D721Med (cell line): Measurements from ENCODE around the gene FER.
"Not testable (repeated sequence)": the region's sequence is repeated elsewhere in the genome, so short reads cannot be mapped to it uniquely, and the experiment has no call there.

Source experiments
- DNase-seq: peaks from one replicate; pipeline ENCODE4 v3.0.0; 2011; ENCODE audit warnings: low spot score; ENCODE audit not compliant: insufficient read length
- FAIRE-seq: peaks from 2 replicates; lab custom pipeline; 2011; peaks lifted over from hg19 to GRCh38; lab: Jason Lieb, UNC
- TF ChIP-seq, protein P1 (sequence below): IDR thresholded peaks from 2 replicates; pipeline ENCODE4 v1.5.1; 2012; ENCODE audit warnings: mild to moderate bottlenecking, control low read depth; ENCODE audit not compliant: insufficient read depth; ENCODE audit errors: missing control alignments

Gene FER

DNA sequence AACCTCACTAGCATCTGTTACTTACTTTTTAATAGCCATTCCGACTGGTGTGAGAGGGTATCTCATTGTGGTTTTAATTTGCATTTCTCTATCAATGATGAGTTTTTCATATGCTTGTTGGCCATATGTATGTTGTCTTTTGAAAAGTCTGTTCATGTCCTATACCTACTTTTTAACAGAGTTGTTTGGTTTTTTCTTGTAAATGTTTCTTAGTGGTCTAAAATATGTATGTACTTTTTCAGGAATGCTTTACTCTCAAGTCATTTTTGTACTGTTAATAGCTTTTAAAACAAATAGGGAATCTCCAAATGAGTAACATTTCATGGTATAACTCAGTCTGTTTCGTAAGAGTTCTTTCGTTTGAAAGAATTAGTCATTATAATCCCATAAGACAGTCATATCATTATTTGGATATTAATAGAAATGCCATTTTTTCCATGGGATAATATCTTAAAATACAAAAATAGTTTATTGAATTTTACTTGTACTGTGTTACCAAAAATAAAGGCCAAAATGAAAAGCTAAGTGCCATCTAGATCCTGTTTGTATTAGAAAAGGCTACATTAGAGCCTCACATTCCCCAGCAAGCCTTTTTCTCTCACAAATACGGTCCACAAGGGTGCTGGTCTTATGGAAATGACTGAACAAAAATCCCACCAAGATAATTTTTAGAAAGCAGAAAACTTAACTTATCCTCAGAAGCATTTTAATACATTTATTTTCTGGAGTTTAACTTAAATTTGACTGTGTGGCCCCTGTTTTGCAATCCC is 414.4 kb downstream of the FER start:
- no peak for DNase-seq
- no peak for FAIRE-seq
- TF ChIP-seq, protein P1, sequence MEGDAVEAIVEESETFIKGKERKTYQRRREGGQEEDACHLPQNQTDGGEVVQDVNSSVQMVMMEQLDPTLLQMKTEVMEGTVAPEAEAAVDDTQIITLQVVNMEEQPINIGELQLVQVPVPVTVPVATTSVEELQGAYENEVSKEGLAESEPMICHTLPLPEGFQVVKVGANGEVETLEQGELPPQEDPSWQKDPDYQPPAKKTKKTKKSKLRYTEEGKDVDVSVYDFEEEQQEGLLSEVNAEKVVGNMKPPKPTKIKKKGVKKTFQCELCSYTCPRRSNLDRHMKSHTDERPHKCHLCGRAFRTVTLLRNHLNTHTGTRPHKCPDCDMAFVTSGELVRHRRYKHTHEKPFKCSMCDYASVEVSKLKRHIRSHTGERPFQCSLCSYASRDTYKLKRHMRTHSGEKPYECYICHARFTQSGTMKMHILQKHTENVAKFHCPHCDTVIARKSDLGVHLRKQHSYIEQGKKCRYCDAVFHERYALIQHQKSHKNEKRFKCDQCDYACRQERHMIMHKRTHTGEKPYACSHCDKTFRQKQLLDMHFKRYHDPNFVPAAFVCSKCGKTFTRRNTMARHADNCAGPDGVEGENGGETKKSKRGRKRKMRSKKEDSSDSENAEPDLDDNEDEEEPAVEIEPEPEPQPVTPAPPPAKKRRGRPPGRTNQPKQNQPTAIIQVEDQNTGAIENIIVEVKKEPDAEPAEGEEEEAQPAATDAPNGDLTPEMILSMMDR = no peak

DNA sequence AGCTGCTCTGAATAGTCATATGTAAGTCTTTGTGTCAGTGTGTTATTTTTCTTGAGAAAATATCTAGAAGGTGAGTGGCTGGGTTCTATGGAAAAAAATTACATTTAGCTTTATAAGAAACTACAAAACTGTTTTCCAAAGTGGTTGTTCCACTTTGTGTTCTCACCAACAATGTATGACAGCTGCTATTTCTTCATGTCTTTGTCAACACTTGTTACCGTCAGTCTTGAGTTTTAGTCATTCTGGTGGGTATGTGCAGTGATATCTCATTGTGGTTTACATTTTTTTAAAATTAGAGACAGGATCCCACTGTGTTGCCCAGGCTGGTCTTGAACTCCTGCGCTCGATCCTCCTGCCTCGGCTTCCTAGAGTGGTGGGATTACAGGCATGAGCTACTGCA is 415.6 kb downstream of the FER start:
- FAIRE-seq (no peak), DNase-seq (no peak)
- TF ChIP-seq, protein P1 = no peak

DNA sequence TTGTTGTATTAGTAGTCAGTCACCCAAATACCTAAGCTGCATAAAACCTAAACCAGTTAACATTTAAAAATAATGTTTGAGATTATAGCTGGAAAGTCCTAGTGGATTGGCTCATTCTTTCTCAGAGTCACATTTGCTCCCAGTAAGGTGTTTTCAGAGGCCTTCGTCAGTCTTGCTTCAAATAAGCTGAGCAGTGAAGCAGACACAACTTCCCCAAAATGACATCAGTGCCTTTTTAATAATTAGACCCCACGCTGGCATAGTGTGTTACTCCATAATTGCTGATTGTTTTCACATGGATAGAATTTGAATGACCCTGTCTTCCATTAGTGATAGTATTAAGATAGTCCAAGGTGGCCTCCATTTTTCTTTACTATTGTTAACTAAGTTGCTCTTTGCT is 416.3 kb downstream of the FER start:
- TF ChIP-seq, protein P1 = no peak
- no peak for FAIRE-seq
- DNase-seq = no peak

DNA sequence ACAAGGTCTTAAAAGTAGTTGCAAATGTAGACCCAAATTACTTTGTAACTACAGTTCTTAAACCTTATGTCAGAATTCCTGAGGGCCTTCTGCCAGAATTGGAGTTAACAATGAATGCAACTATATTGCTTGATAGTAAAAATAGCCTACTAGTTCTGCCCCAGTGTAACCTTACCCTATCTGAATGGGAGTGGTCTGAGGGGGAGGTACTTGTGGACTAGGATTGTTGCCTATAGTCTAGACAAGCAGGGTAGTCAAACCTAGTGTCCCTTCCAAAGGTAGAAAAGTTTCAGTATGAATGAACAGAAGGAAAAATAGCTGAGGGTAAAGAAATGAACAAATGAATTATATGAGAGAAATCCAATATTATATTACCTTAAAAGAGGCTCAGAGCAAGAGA is 419.9 kb downstream of the FER start:
- DNase-seq (no peak), FAIRE-seq (no peak)

DNA sequence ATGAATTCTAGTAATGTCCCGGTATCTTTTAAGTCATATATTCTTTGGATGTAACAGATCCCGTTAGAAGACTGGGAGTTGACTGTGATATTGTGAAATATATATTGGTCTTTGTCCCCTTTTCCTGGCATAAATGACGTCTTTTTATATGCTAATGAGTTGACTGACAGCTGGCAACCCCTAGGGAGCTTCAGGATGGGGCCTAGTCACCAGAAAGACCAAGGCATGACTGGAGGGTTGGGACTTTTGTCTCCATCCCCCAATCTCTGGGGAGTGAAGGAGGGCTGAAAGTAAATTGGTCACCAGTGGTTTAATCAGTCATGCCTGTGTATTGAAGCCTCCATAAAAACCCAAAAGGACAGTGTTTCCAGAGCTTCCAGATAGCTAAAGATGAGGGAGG is 420.5 kb downstream of the FER start:
- DNase-seq = no peak
- TF ChIP-seq, protein P1 = no peak
- FAIRE-seq = no peak

More for the DNA sequence above, 419.9 kb downstream of the FER start:
- TF ChIP-seq, protein P1 = no peak

DNA sequence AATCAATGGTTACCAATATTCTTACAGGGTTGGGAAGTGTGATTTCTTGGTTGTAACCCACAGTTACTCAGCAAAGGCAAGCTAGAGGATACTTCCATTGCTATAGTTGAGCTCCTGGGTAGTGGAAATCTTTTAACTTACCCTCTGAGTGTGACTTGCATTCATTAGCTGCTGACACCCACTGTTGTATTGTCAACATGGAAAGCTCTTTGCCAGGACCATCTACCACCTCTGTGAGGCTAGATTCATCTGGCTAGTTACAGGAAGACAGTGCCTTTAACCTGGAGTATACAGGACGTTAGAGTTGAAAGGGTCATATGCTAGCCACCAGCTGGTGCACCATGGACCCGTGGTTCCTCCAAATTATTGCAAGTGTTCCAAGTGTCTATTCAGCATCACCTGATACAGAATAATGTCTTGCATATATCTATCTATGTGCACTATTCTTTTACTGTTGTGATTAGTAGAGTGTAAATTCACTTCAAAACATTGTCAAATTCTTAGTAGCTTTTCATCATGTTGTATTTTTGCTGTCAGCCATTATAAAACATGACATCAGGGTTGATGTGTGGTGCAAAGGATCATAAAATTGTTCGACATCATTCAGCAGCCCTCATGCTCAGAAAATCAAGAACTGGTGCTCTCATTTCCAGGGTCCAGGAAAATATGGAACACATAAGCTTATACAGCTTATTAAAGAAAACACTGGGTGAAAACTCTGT is 423.1 kb downstream of the FER start:
- TF ChIP-seq, protein P1 = no peak
- FAIRE-seq = no peak
- DNase-seq = no peak

DNA sequence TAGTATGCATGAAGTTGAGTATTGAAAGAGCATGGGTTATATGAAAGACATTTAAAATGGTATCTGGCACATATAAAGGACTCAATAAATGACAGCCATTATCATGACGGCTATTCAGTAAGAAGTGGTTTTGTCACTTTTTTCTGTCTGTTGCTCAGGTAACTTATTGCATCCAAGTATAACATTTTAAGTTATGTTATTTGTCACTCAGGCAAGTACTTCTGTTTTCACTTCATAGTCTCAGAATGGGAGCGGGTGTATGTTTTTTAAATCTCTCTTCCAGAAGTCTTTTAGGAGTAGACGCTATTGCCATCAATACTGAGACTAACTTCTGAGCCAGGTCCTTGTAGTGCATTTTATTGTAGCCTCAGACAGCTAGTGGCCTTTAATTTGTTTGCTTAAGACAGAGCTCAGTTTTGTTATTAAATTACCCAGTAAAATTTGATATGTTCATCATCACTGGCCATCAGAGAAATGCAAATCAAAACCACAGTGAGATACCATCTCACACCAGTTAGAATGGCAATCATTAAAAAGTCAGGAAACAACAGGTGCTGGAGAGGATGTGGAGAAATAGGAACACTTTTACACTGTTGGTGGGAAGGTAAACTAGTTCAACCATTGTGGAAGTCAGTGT is 423.9 kb downstream of the FER start:
- not testable (repeated sequence) for DNase-seq, FAIRE-seq
